Measurements from ENCODE around the gene SMG9. TPM values are rescaled to one million over a fixed set of nuclear protein-coding genes. Genes with fewer than 3 reads are reported as not detected.

The SMG9 gene
- total RNA-seq, 1 experiment from 2014 or later: 90.6 TPM

GRCh38 chr19:43784241-43784980, 29.6 kb upstream of the SMG9 start:
- H3K27ac ChIP-seq (ENCODE audit: low read depth, low read length, poor library complexity, severe bottlenecking): no peak overlapping the region
- no TSS peak for BruUV-seq (replicated peaks)
- no peaks in the 10 kb centered on the region for H3K36me3 ChIP-seq (ENCODE audit: insufficient read depth, low read length, poor library complexity, severe bottlenecking)
- no peak for DNase-seq (ENCODE audit: low spot score)
- CTCF ChIA-PET: interaction anchor here (1.0 to 1.4 kb wide), 3 partner anchors 18 to 116 kb away, joined by 3 to 9 read pairs (median 7); no protein-coding TSS in a partner anchor
- POLR2A ChIA-PET (ENCODE audit: low non-redundant PET): no interaction called here
- H3K27me3 ChIP-seq (replicated peaks; ENCODE audit: insufficient read depth, low read depth, low read length, poor library complexity): no peaks in the 10 kb centered on the region
- H3K9me3 ChIP-seq (ENCODE audit: low read depth, low read length, poor library complexity, severe bottlenecking): no peaks in the 10 kb centered on the region
- TF ChIP-seq EZH2 (IDR thresholded peaks at IDR 0.05; ENCODE audit: borderline replicate concordance, low read depth, low read length, poor library complexity, severe bottlenecking) (no peak), CTCF (conservative IDR thresholded peaks at IDR 0.05; ENCODE audit: low read depth, low read length) (no peak)
- no peak overlapping the region for H3K4me3 ChIP-seq (ENCODE audit: low read depth, low read length, poor library complexity, severe bottlenecking)
- intact Hi-C loops (cut with micrococcal nuclease; ENCODE audit: unreplicated experiment): no loop called here
- H3K4me1 ChIP-seq (ENCODE audit: insufficient read depth, low read length, poor library complexity, severe bottlenecking): no peaks in the 10 kb centered on the region

GRCh38 chr19:43783636-43784035, 28.9 kb upstream of the SMG9 start:
- DNase-seq (ENCODE audit: low spot score): no peak
- Histone ChIP-seq H3K4me1 (ENCODE audit: insufficient read depth, low read length, poor library complexity, severe bottlenecking) (no peaks in the 10 kb centered on the region), H3K36me3 (ENCODE audit: insufficient read depth, low read length, poor library complexity, severe bottlenecking) (no peaks in the 10 kb centered on the region), H3K4me3 (ENCODE audit: low read depth, low read length, poor library complexity, severe bottlenecking) (no peak overlapping the region), H3K27me3 (replicated peaks; ENCODE audit: insufficient read depth, low read depth, low read length, poor library complexity) (no peaks in the 10 kb centered on the region), H3K9me3 (ENCODE audit: low read depth, low read length, poor library complexity, severe bottlenecking) (no peaks in the 10 kb centered on the region), H3K27ac (ENCODE audit: low read depth, low read length, poor library complexity, severe bottlenecking) (no peak overlapping the region)
- TF ChIP-seq CTCF (conservative IDR thresholded peaks at IDR 0.05; ENCODE audit: low read depth, low read length) (no peak), EZH2 (IDR thresholded peaks at IDR 0.05; ENCODE audit: borderline replicate concordance, low read depth, low read length, poor library complexity, severe bottlenecking) (no peak)
- no TSS peak for BruUV-seq (replicated peaks)
- ChIA-PET CTCF (interaction anchor here (0.7 kb wide), 1 partner anchor 97 kb away, joined by 6 read pairs; no protein-coding TSS in a partner anchor), POLR2A (ENCODE audit: low non-redundant PET) (no interaction called here)
- intact Hi-C loops (cut with micrococcal nuclease; ENCODE audit: unreplicated experiment): no loop called here

- H3K4me3 ChIP-seq (ENCODE audit: low read depth, low read length, poor library complexity, severe bottlenecking): no peak overlapping the region
- intact Hi-C loops (cut with micrococcal nuclease; ENCODE audit: unreplicated experiment): no loop called here
- DNase-seq (ENCODE audit: low spot score): no peak
- no peaks in the 10 kb centered on the region for H3K9me3 ChIP-seq (ENCODE audit: low read depth, low read length, poor library complexity, severe bottlenecking)
- H3K4me1 ChIP-seq (ENCODE audit: insufficient read depth, low read length, poor library complexity, severe bottlenecking): peaks cover 4% of the 10 kb centered on the region
- CTCF ChIA-PET: interaction anchor here (0.7 kb wide), 1 partner anchor 96 kb away, joined by 6 read pairs; no protein-coding TSS in a partner anchor
- no peaks in the 10 kb centered on the region for H3K36me3 ChIP-seq (ENCODE audit: insufficient read depth, low read length, poor library complexity, severe bottlenecking)
- H3K27ac ChIP-seq (ENCODE audit: low read depth, low read length, poor library complexity, severe bottlenecking): no peak overlapping the region
- H3K27me3 ChIP-seq (replicated peaks; ENCODE audit: insufficient read depth, low read depth, low read length, poor library complexity): no peaks in the 10 kb centered on the region
- POLR2A ChIA-PET (ENCODE audit: low non-redundant PET): no interaction called here
- BruUV-seq (replicated peaks): no TSS peak
- TF ChIP-seq CTCF (conservative IDR thresholded peaks at IDR 0.05; ENCODE audit: low read depth, low read length): no peak
- no peak for TF ChIP-seq EZH2 (IDR thresholded peaks at IDR 0.05; ENCODE audit: borderline replicate concordance, low read depth, low read length, poor library complexity, severe bottlenecking)
Observed at GRCh38 chr19:43782689-43783231, 28.0 kb upstream of the SMG9 start.
